GM18520 (cell line): ENCODE measurements around the gene LYPD3.
"Not testable (repeated sequence)": the region's sequence is repeated elsewhere in the genome, so short reads cannot be mapped to it uniquely, and the experiment has no call there.

Experiments used
- ATAC-seq: cut with Tn5 transposase; IDR thresholded peaks from one replicate; pipeline ENCODE4 v1.9.1; 2021; ENCODE audit not compliant: unreplicated experiment

LYPD3 gene

GRCh38 chr19:43465468-43466120 lies at the start of gene LYPD3:
TSS of gene LYPD3 (minus strand) at chr19:43465608. CDS start at chr19:43465571, 37 bp downstream.
- ATAC-seq: no peak

GRCh38 chr19:43512399-43512798 lies 47.0 kb upstream of the LYPD3 start:
- ATAC-seq: not testable (repeated sequence)

GRCh38 chr19:43511324-43511723 lies 45.9 kb upstream of the LYPD3 start:
- ATAC-seq: no peak

GRCh38 chr19:43510713-43511112 lies 45.3 kb upstream of the LYPD3 start:
- no peak for ATAC-seq

GRCh38 chr19:43507880-43508279 lies 42.5 kb upstream of the LYPD3 start:
- no peak for ATAC-seq

GRCh38 chr19:43506629-43507028 lies 41.2 kb upstream of the LYPD3 start:
- no peak for ATAC-seq

- ATAC-seq: no peak
Measured at GRCh38 chr19:43505941-43506340, 40.5 kb upstream of the LYPD3 start.

- ATAC-seq: no peak
Measured at GRCh38 chr19:43505186-43505456, 39.7 kb upstream of the LYPD3 start.

GRCh38 chr19:43504426-43505185 lies 39.2 kb upstream of the LYPD3 start, which contains the start of gene PHLDB3:
TSS of gene PHLDB3 (minus strand) at chr19:43504746. CDS start at chr19:43504118, 628 bp downstream.
- ATAC-seq: no peak

GRCh38 chr19:43503501-43504425 lies 38.4 kb upstream of the LYPD3 start:
- ATAC-seq: peak; percentile 87

GRCh38 chr19:43502419-43502976 lies 37.1 kb upstream of the LYPD3 start:
- no peak for ATAC-seq

GRCh38 chr19:43501661-43502418 lies 36.4 kb upstream of the LYPD3 start:
- ATAC-seq: no peak

- no peak for ATAC-seq
Measured at GRCh38 chr19:43499042-43499441, 33.6 kb upstream of the LYPD3 start.

- no peak for ATAC-seq
Measured at GRCh38 chr19:43498233-43498842, 32.9 kb upstream of the LYPD3 start.

GRCh38 chr19:43496960-43497359 lies 31.6 kb upstream of the LYPD3 start:
- ATAC-seq: no peak

GRCh38 chr19:43495082-43495481 lies 29.7 kb upstream of the LYPD3 start:
- ATAC-seq: no peak

- ATAC-seq: no peak
Measured at GRCh38 chr19:43490759-43491158, 25.4 kb upstream of the LYPD3 start.

- ATAC-seq: no peak
Measured at GRCh38 chr19:43489979-43490599, 24.7 kb upstream of the LYPD3 start.

- no peak for ATAC-seq
Measured at GRCh38 chr19:43489310-43489709, 23.9 kb upstream of the LYPD3 start.

GRCh38 chr19:43488179-43488578 lies 22.8 kb upstream of the LYPD3 start:
- ATAC-seq: no peak
